Bronchial epithelial cell (primary cell): ENCODE results near the gene NIPSNAP3A. TPM values are rescaled to one million over a fixed set of nuclear protein-coding genes. Genes with fewer than 3 reads are reported as not detected.

ENCODE experiments used
- DNase-seq: peaks from one replicate; pipeline ENCODE4 v3.0.0-alpha.2; 2010; ENCODE audit warnings: low read depth
- FAIRE-seq: peaks from 2 replicates; lab custom pipeline; 2011; peaks lifted over from hg19 to GRCh38; lab: Jason Lieb, UNC
- H3K27me3 ChIP-seq: 2 replicates; pipeline ENCODE4 v1.5.1; 2011; ENCODE audit warnings: low read length; ENCODE audit not compliant: control insufficient read depth, insufficient read depth
- H3K36me3 ChIP-seq: 2 replicates; pipeline ENCODE4 v1.5.1; 2011; ENCODE audit warnings: low read length; ENCODE audit not compliant: control insufficient read depth, insufficient read depth
- H3K4me3 ChIP-seq: 2 replicates; pipeline ENCODE4 v1.5.1; 2011; ENCODE audit warnings: mild to moderate bottlenecking, low read depth, low read length, control low read depth
- total RNA-seq: library from RNA; depleted of rRNA; stranded (reverse); fragments of >200 nt; gene quantifications from 2 replicates; pipeline ENCODE4 v1.2.1, GENCODE V29; 2014
- TF ChIP-seq, protein P1 (sequence below): IDR thresholded peaks from 2 replicates; pipeline ENCODE4 v1.5.1; 2011; ENCODE audit warnings: mild to moderate bottlenecking, moderate library complexity, low read length, control low read depth, inconsistent platforms; ENCODE audit not compliant: insufficient read depth, severe bottlenecking

NIPSNAP3A gene
- total RNA-seq, 1 donor from 2014 or later, result 26.9 TPM

DNA sequence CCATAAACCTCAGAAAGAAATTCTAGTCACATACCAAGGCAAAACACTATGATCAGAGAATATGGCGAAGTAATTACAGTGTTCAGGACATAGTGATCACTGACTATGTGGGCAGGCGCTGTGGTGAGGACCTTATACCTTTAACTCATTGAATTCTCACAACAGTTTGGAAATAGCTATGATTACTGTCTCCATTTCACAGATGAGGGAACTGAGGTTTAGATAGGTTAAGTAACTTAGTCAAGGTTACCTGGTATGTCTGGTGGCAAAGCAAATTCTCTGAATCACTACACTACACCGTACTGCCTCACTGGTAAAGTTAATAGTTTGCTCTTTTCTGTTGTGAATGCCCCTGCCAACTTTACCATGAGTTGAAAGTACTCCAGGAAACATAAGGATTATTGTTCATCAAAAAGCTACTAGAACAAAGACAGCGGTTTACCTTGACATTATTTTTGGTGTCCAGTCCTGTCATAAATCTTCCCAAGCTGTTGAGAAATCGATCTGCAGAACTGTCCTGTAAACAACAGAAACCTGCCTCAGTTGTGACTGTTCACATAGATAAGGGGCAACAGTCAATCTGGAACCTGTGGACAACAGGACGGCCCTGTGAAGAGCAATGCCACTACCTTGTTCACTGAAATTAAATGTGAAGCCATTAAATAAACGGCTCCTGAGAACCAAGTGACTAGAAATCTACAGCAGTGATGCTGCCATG lies 52.7 kb downstream of the NIPSNAP3A start:
- no peak for FAIRE-seq
- no peak for DNase-seq
- TF ChIP-seq, protein P1, sequence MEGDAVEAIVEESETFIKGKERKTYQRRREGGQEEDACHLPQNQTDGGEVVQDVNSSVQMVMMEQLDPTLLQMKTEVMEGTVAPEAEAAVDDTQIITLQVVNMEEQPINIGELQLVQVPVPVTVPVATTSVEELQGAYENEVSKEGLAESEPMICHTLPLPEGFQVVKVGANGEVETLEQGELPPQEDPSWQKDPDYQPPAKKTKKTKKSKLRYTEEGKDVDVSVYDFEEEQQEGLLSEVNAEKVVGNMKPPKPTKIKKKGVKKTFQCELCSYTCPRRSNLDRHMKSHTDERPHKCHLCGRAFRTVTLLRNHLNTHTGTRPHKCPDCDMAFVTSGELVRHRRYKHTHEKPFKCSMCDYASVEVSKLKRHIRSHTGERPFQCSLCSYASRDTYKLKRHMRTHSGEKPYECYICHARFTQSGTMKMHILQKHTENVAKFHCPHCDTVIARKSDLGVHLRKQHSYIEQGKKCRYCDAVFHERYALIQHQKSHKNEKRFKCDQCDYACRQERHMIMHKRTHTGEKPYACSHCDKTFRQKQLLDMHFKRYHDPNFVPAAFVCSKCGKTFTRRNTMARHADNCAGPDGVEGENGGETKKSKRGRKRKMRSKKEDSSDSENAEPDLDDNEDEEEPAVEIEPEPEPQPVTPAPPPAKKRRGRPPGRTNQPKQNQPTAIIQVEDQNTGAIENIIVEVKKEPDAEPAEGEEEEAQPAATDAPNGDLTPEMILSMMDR, result no peak
- H3K4me3 ChIP-seq, result no peak overlapping the region
- peaks cover 8% of the 10 kb centered on the region for H3K36me3 ChIP-seq
- H3K27me3 ChIP-seq, result no peaks in the 10 kb centered on the region

- H3K4me3 ChIP-seq, result no peak overlapping the region
- FAIRE-seq (no peak), DNase-seq (no peak)
- H3K27me3 ChIP-seq, result no peaks in the 10 kb centered on the region
- TF ChIP-seq, protein P1, result no peak
- H3K36me3 ChIP-seq, result peaks cover 8% of the 10 kb centered on the region
These were observed 54.6 kb downstream of the NIPSNAP3A start for GRCh38 chr9:104802110-104802509.

GRCh38 chr9:104802906-104803305 lies 55.4 kb downstream of the NIPSNAP3A start:
- H3K36me3 ChIP-seq, result peaks cover 8% of the 10 kb centered on the region
- H3K27me3 ChIP-seq, result no peaks in the 10 kb centered on the region
- H3K4me3 ChIP-seq, result no peak overlapping the region
- no peak for DNase-seq
- TF ChIP-seq, protein P1, result no peak
- FAIRE-seq, result no peak

GRCh38 chr9:104805441-104805840 lies 58.0 kb downstream of the NIPSNAP3A start:
- H3K36me3 ChIP-seq, result peaks cover 7% of the 10 kb centered on the region
- DNase-seq, result peak; percentile 63
- FAIRE-seq, result no peak

GRCh38 chr9:104808035-104808614 lies 60.6 kb downstream of the NIPSNAP3A start:
- no peak overlapping the region for H3K4me3 ChIP-seq
- H3K36me3 ChIP-seq, result peaks cover 4% of the 10 kb centered on the region
- TF ChIP-seq, protein P1, result peak; percentile 23
- no peak for FAIRE-seq
- no peaks in the 10 kb centered on the region for H3K27me3 ChIP-seq
- DNase-seq, result peak; percentile 7

More at GRCh38 chr9:104805441-104805840, 58.0 kb downstream of the NIPSNAP3A start:
- Histone ChIP-seq H3K4me3 (no peak overlapping the region), H3K27me3 (no peaks in the 10 kb centered on the region)
- TF ChIP-seq, protein P1, result no peak

Other genes starting within 250 kb of the NIPSNAP3A start
- gene OR13F1, start 243.4 kb upstream of the NIPSNAP3A start, total RNA-seq, result not detected in 2 replicates
- gene OR13C4, start 220.5 kb upstream of the NIPSNAP3A start, total RNA-seq, result not detected in 2 replicates
- gene OR13C3, start 210.8 kb upstream of the NIPSNAP3A start, total RNA-seq, result not detected in 2 replicates
- not detected in 2 replicates for gene OR13C8, start 178.5 kb upstream of the NIPSNAP3A start, total RNA-seq
- gene OR13C5, start 148.3 kb upstream of the NIPSNAP3A start, total RNA-seq, result not detected in 2 replicates
- not detected in 2 replicates for gene OR13C2, start 142.1 kb upstream of the NIPSNAP3A start, total RNA-seq
- not detected in 2 replicates for gene OR13C9, start 129.5 kb upstream of the NIPSNAP3A start, total RNA-seq
- gene OR13D1, start 53.2 kb upstream of the NIPSNAP3A start, total RNA-seq, result not detected in 2 replicates
- 0.26 and 0.51 TPM in 2 replicates for gene NIPSNAP3B, start 16.4 kb downstream of the NIPSNAP3A start, total RNA-seq
- gene ABCA1, start 180.5 kb downstream of the NIPSNAP3A start, total RNA-seq, result 34.2 and 40.6 TPM in 2 replicates